GM23338 (cell line): ENCODE results near the gene LIMK2. TPM values are rescaled to one million over a fixed set of nuclear protein-coding genes. Genes with fewer than 3 reads are reported as not detected.

ENCODE experiments used
- ATAC-seq: fragments of 200-7000 bp; cut with Tn5 transposase; 3 replicates; pipeline ENCODE4 v1.9.1; 2020
- DNase-seq: peaks from one replicate; pipeline ENCODE4 v3.0.0-alpha.2; 2015; ENCODE audit warnings: low spot score
- H2AFZ ChIP-seq: fragments of 200-600 bp; sonication (generic); 2 replicates; pipeline ENCODE4 v1.8.0; 2016; ENCODE audit warnings: antibody characterized with exemption, mild to moderate bottlenecking, moderate library complexity
- H3F3A ChIP-seq: fragments of 200-600 bp; sonication (generic); replicated peaks from 2 replicates; pipeline ENCODE4 v1.8.0; 2017; ENCODE audit warnings: antibody characterized with exemption, mixed run types, low read depth
- H3K27ac ChIP-seq: fragments of 200-600 bp; sonication (generic); 2 replicates; pipeline ENCODE4 v1.6.1; 2016; ENCODE audit warnings: low read depth
- H3K27me3 ChIP-seq: fragments of 200-600 bp; sonication (generic); 2 replicates; pipeline ENCODE4 v1.8.0; 2016; ENCODE audit warnings: mild to moderate bottlenecking, mixed run types, moderate library complexity; ENCODE audit not compliant: insufficient read depth
- H3K36me3 ChIP-seq: fragments of 200-600 bp; sonication (generic); 2 replicates; pipeline ENCODE4 v1.8.0; 2016; ENCODE audit warnings: mild to moderate bottlenecking; ENCODE audit not compliant: insufficient read depth
- H3K4me1 ChIP-seq: fragments of 200-600 bp; sonication (generic); 2 replicates; pipeline ENCODE4 v1.8.0; 2016; ENCODE audit warnings: mild to moderate bottlenecking, moderate library complexity; ENCODE audit not compliant: insufficient read depth
- H3K4me2 ChIP-seq: fragments of 200-600 bp; sonication (generic); 2 replicates; pipeline ENCODE4 v1.7.1; 2017; ENCODE audit warnings: mixed run types
- H3K4me3 ChIP-seq: fragments of 200-600 bp; sonication (generic); 2 replicates; pipeline ENCODE4 v1.6.1; 2016; ENCODE audit warnings: mixed run types
- H3K79me2 ChIP-seq: fragments of 200-600 bp; sonication (generic); replicated peaks from 2 replicates; pipeline ENCODE4 v1.8.0; 2017; ENCODE audit warnings: mild to moderate bottlenecking; ENCODE audit not compliant: insufficient read depth
- H3K9me2 ChIP-seq: fragments of 200-600 bp; sonication (generic); 2 replicates; pipeline ENCODE4 v1.8.0; 2017; ENCODE audit not compliant: insufficient read depth
- H4K20me1 ChIP-seq: fragments of 200-600 bp; sonication (generic); replicated peaks from 2 replicates; pipeline ENCODE4 v1.8.0; 2017; ENCODE audit warnings: mild to moderate bottlenecking; ENCODE audit not compliant: insufficient read depth
- H3K27ac Mint-ChIP-seq: 2 replicates; pipeline ENCODE4 v1.8.0; 2020; ENCODE audit warnings: inconsistent platforms, mild to moderate bottlenecking, moderate library complexity, mixed read lengths
- H3K27me3 Mint-ChIP-seq: 3 replicates; pipeline ENCODE4 v1.8.0; 2022; ENCODE audit warnings: low read depth, mild to moderate bottlenecking, moderate library complexity, mixed read lengths, inconsistent platforms; ENCODE audit not compliant: insufficient read depth, poor library complexity
- H3K36me3 Mint-ChIP-seq: 3 replicates; pipeline ENCODE4 v1.8.0; 2021; ENCODE audit warnings: low read depth, mild to moderate bottlenecking, inconsistent platforms, moderate library complexity, mixed read lengths
- H3K4me1 Mint-ChIP-seq: 3 replicates; pipeline ENCODE4 v1.8.0; 2020; ENCODE audit warnings: mild to moderate bottlenecking, inconsistent platforms, mixed read lengths
- H3K4me3 Mint-ChIP-seq: 3 replicates; pipeline ENCODE4 v1.8.0; 2021; ENCODE audit warnings: moderate library complexity, mild to moderate bottlenecking, inconsistent platforms, mixed read lengths
- H3K9me3 Mint-ChIP-seq: 3 replicates; pipeline ENCODE4 v1.8.0; 2020; ENCODE audit warnings: moderate library complexity, mild to moderate bottlenecking, inconsistent platforms, mixed read lengths
- ETS1 ChIP-seq: IDR thresholded peaks from 2 replicates; pipeline ENCODE4 v1.6.1; 2016; ENCODE audit warnings: antibody characterized with exemption
- EZH2 ChIP-seq: fragments of 200-600 bp; sonication (generic); IDR thresholded peaks from one replicate; pipeline ENCODE4 v1.8.0; 2017; ENCODE audit warnings: antibody characterized with exemption, mild to moderate bottlenecking, low read depth; ENCODE audit not compliant: unreplicated experiment
- EZH2phosphoT487 ChIP-seq: fragments of 200-600 bp; sonication (generic); IDR thresholded peaks from one replicate; pipeline ENCODE4 v1.8.1; 2018; ENCODE audit warnings: antibody characterized with exemption; ENCODE audit not compliant: unreplicated experiment
- REST ChIP-seq: IDR thresholded peaks from one replicate; pipeline ENCODE4 v1.6.1; 2018; ENCODE audit warnings: antibody characterized with exemption; ENCODE audit not compliant: unreplicated experiment
- STAT1 ChIP-seq: IDR thresholded peaks from one replicate; pipeline ENCODE4 v1.6.1; 2016; ENCODE audit warnings: antibody characterized with exemption; ENCODE audit not compliant: unreplicated experiment
- ZNF462 ChIP-seq: fragments of 250-450 bp; sonication (Bioruptor Pico); IDR thresholded peaks from 2 replicates; pipeline ENCODE4 v1.5.0; 2020; ENCODE audit warnings: mild to moderate bottlenecking, moderate library complexity
- polyA plus RNA-seq: library from polyadenylated mRNA; unstranded; fragments of >200 nt; fragmentation: Nextera tagmentation; extraction: Ambion mirVana; gene quantifications from 2 replicates; pipeline ENCODE4 v1.2.1, GENCODE V29; 2016
- total RNA-seq: library from RNA; depleted of rRNA; stranded (reverse); fragments of >200 nt; shearing (Covaris generic); gene quantifications from 2 replicates; pipeline ENCODE4 v1.2.3, GENCODE V29; 2014

LIMK2 gene
- total and polyA plus RNA-seq, 2 experiments from 2014 or later = 12.5 to 39.8 TPM

GRCh38 chr22:31222736-31223135 is 10.6 kb downstream of the LIMK2 start:
- no peaks in the 10 kb centered on the region for H3K9me3 Mint-ChIP-seq
- H3K27ac ChIP-seq = no peak overlapping the region
- DNase-seq = no peak
- peaks cover 80% of the 10 kb centered on the region for H3K79me2 ChIP-seq
- no peaks in the 10 kb centered on the region for H3K9me2 ChIP-seq
- no peak for TF ChIP-seq EZH2phosphoT487
- TF ChIP-seq EZH2 = no peak
- no peak for TF ChIP-seq STAT1
- no peak for TF ChIP-seq REST
- TF ChIP-seq ETS1 = no peak
- TF ChIP-seq ZNF462 (CRISPR knock-in tag) = no peak
- no peak overlapping the region for H3K4me2 ChIP-seq
- no peaks in the 10 kb centered on the region for H3K27me3 ChIP-seq
- no peak overlapping the region for H3K4me3 Mint-ChIP-seq
- no peak overlapping the region for H3K4me3 ChIP-seq
- H3K36me3 Mint-ChIP-seq = peaks cover 9% of the 10 kb centered on the region
- no peak for ATAC-seq
- H3K4me1 ChIP-seq = no peaks in the 10 kb centered on the region
- peaks cover 11% of the 10 kb centered on the region for H3K4me1 Mint-ChIP-seq
- H2AFZ ChIP-seq = no peak overlapping the region
- H3F3A ChIP-seq = no peaks in the 10 kb centered on the region
- H4K20me1 ChIP-seq = peaks cover 26% of the 10 kb centered on the region
- no peaks in the 10 kb centered on the region for H3K36me3 ChIP-seq
- no peaks in the 10 kb centered on the region for H3K27me3 Mint-ChIP-seq
- no peak overlapping the region for H3K27ac Mint-ChIP-seq
